Measurements from ENCODE around the gene PXT1.
"Not testable (repeated sequence)": the region's sequence is repeated elsewhere in the genome, so short reads cannot be mapped to it uniquely, and the experiment has no call there.

Gene PXT1

GRCh38 chr6:36443471-36444428, 1.1 kb upstream of the PXT1 start:
- DNase-seq = peak; percentile 2

- DNase-seq = no peak
These were observed 467 bp downstream of the PXT1 start for GRCh38 chr6:36442103-36442670.

GRCh38 chr6:36441307-36441894, 1.3 kb downstream of the PXT1 start:
- peak; percentile 97 for DNase-seq

GRCh38 chr6:36436466-36436865, 6.2 kb downstream of the PXT1 start:
- DNase-seq = peak; percentile 77

- peak; percentile 80 for DNase-seq
These were observed 10.4 kb downstream of the PXT1 start for GRCh38 chr6:36432151-36432671.

- no peak for DNase-seq
These were observed 11.5 kb downstream of the PXT1 start for GRCh38 chr6:36431197-36431596.

- DNase-seq = peak; percentile 34
These were observed 12.3 kb downstream of the PXT1 start for GRCh38 chr6:36430351-36430750.

- DNase-seq = no peak
These were observed 13.7 kb downstream of the PXT1 start for GRCh38 chr6:36428911-36429310.

- DNase-seq = no peak
These were observed 16.0 kb downstream of the PXT1 start for GRCh38 chr6:36426622-36427021.

GRCh38 chr6:36423101-36423824, 19.4 kb downstream of the PXT1 start:
- DNase-seq = peak; percentile 99

GRCh38 chr6:36422714-36423100, 19.9 kb downstream of the PXT1 start:
- no peak for DNase-seq

- no peak for DNase-seq
These were observed 23.3 kb downstream of the PXT1 start for GRCh38 chr6:36419310-36419709.

- no peak for DNase-seq
These were observed 24.1 kb downstream of the PXT1 start for GRCh38 chr6:36418558-36418957.

GRCh38 chr6:36414481-36414880, 28.2 kb downstream of the PXT1 start:
- peak; percentile 50 for DNase-seq

- DNase-seq = no peak
These were observed 28.9 kb downstream of the PXT1 start for GRCh38 chr6:36413489-36414480.

- not testable (repeated sequence) for DNase-seq
These were observed 32.9 kb downstream of the PXT1 start for GRCh38 chr6:36409718-36410117.

- DNase-seq = no peak
These were observed 38.5 kb downstream of the PXT1 start for GRCh38 chr6:36404164-36404563.

GRCh38 chr6:36402481-36402880, 40.2 kb downstream of the PXT1 start:
- no peak for DNase-seq

GRCh38 chr6:36399970-36400369, 42.7 kb downstream of the PXT1 start:
- DNase-seq = no peak

- DNase-seq = no peak
These were observed 50.0 kb downstream of the PXT1 start for GRCh38 chr6:36392621-36393020.

- DNase-seq = no peak
These were observed 53.3 kb downstream of the PXT1 start for GRCh38 chr6:36389353-36389752.

Measured in fibroblast of skin of abdomen (primary cell).